ENCODE data around the gene TNIK. TPM values are rescaled to one million over a fixed set of nuclear protein-coding genes. Genes with fewer than 3 reads are reported as not detected.

Gene TNIK
- total and polyA plus RNA-seq, 10 of the 15 experiments (the other 5 are each of a cell fraction or from before 2014, with no cell fraction given), result 13.9 to 74.3 (median 48.2) TPM

GRCh38 chr3:171347301-171348039 lies 112.7 kb downstream of the TNIK start (continued):
- TF ChIP-seq E4F1 (IDR thresholded peaks at IDR 0.05; ENCODE audit: borderline replicate concordance, partially characterized antibody) (no peak), IRF4 (IDR thresholded peaks at IDR 0.05; ENCODE audit: low read depth, low read length) (0 out of 2 replicates have a peak, but pooled peaks have one; percentile 9), IKZF2 (IDR thresholded peaks at IDR 0.05) (peak; percentile 98), SMARCA5 (IDR thresholded peaks at IDR 0.05) (peak; percentile 42), NR2C1 (IDR thresholded peaks at IDR 0.05) (no peak), HCFC1 (IDR thresholded peaks at IDR 0.05; ENCODE audit: low read length) (no peak), EP300 (IDR thresholded peaks at IDR 0.05; ENCODE audit: borderline replicate concordance in 1 of 2, control insufficient read depth in 1 of 2, low read depth in 2 of 2, low read length in 2 of 2) (peak in 1 of 2 experiments; percentile 70; a peak in 3 of 4 replicates), ZBTB40 (IDR thresholded peaks at IDR 0.05; ENCODE audit: borderline replicate concordance) (peak; percentile 42; the same call in 1 of the 2 replicates), ZBTB11 (CRISPR knock-in tag; IDR thresholded peaks at IDR 0.05) (no peak), MYC (IDR thresholded peaks at IDR 0.05; ENCODE audit: insufficient read depth, insufficient read length, insufficient replicate concordance, low read length, severe bottlenecking) (no peak), TAF1 (IDR thresholded peaks at IDR 0.05; ENCODE audit: borderline replicate concordance, low read depth, low read length) (no peak), STAT3 (IDR thresholded peaks at IDR 0.05; ENCODE audit: low read depth, low read length) (peak; percentile 67; the same call in 1 of the 2 replicates)
- TF ChIP-seq, protein P1, sequence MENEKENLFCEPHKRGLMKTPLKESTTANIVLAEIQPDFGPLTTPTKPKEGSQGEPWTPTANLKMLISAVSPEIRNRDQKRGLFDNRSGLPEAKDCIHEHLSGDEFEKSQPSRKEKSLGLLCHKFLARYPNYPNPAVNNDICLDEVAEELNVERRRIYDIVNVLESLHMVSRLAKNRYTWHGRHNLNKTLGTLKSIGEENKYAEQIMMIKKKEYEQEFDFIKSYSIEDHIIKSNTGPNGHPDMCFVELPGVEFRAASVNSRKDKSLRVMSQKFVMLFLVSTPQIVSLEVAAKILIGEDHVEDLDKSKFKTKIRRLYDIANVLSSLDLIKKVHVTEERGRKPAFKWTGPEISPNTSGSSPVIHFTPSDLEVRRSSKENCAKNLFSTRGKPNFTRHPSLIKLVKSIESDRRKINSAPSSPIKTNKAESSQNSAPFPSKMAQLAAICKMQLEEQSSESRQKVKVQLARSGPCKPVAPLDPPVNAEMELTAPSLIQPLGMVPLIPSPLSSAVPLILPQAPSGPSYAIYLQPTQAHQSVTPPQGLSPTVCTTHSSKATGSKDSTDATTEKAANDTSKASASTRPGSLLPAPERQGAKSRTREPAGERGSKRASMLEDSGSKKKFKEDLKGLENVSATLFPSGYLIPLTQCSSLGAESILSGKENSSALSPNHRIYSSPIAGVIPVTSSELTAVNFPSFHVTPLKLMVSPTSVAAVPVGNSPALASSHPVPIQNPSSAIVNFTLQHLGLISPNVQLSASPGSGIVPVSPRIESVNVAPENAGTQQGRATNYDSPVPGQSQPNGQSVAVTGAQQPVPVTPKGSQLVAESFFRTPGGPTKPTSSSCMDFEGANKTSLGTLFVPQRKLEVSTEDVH (IDR thresholded peaks at IDR 0.05; ENCODE audit: low read depth, partially characterized antibody), result no peak

Data from GM12878 (cell line).